SK-N-SH treated with all-trans-retinoic acid at 6 μM for 48 hours (cell line): ENCODE data around the gene RIOX2.

Source experiments
- ZFP30 ChIP-seq: fragments of 450-650 bp; formaldehyde crosslinking; IDR thresholded peaks from 2 replicates; pipeline ENCODE4 v1.5.0; 2022; ENCODE audit warnings: mild to moderate bottlenecking, moderate library complexity
- TF ChIP-seq, protein P1 (sequence below): fragments of 250-450 bp; sonication (Bioruptor Pico); IDR thresholded peaks from 2 replicates; pipeline ENCODE4 v1.8.0; 2020; ENCODE audit warnings: mild to moderate bottlenecking, moderate library complexity, borderline replicate concordance

DNA sequence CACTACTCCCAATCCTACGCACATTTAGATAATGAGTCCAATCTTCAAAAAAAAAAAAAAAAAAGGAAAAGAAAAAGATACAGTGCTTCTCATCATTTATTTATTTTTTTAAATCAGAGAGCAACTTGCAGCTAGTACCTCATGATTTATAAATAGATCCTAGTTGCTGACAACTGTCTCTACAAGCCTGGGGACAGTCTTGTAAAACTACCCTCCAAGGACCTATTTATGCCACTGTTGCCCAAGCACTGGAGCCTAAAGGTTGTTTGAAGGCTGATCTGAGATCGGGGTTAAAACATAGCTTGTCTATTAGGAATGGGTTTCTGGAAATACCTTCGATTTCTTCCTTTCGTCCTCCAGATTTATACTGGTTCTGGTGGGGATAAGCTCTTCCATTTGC, 48.2 kb upstream of the RIOX2 start:
- no peak for TF ChIP-seq ZFP30 (CRISPR knock-in tag)
- TF ChIP-seq, protein P1, sequence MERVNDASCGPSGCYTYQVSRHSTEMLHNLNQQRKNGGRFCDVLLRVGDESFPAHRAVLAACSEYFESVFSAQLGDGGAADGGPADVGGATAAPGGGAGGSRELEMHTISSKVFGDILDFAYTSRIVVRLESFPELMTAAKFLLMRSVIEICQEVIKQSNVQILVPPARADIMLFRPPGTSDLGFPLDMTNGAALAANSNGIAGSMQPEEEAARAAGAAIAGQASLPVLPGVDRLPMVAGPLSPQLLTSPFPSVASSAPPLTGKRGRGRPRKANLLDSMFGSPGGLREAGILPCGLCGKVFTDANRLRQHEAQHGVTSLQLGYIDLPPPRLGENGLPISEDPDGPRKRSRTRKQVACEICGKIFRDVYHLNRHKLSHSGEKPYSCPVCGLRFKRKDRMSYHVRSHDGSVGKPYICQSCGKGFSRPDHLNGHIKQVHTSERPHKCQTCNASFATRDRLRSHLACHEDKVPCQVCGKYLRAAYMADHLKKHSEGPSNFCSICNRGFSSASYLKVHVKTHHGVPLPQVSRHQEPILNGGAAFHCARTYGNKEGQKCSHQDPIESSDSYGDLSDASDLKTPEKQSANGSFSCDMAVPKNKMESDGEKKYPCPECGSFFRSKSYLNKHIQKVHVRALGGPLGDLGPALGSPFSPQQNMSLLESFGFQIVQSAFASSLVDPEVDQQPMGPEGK (CRISPR knock-in tag) = no peak
